GM18520 (cell line): ENCODE data around the gene NAP1L4.

Experiments
- ATAC-seq: cut with Tn5 transposase; IDR thresholded peaks from one replicate; pipeline ENCODE4 v1.9.1; 2021; ENCODE audit not compliant: unreplicated experiment

Gene NAP1L4

GRCh38 chr11:2994336-2994730, 2.2 kb upstream of the NAP1L4 start:
- no peak for ATAC-seq

DNA sequence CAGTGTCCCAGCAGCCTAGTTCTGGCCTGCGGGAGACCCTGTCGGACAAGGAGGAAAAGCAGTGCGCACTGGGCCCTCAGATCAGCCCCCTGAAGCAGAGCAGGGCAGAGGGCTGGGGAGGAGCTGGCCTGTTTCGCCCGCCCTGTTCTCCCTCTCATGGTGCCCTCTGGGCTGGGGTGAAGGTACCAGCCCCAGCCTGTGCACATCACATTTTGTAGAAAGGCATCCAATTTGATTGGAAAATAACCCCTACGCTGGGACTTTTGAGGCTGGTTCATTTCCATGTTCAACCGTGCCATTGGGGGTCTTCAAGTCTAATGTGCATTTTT, 832 bp upstream of the NAP1L4 start:
- ATAC-seq, result no peak

DNA sequence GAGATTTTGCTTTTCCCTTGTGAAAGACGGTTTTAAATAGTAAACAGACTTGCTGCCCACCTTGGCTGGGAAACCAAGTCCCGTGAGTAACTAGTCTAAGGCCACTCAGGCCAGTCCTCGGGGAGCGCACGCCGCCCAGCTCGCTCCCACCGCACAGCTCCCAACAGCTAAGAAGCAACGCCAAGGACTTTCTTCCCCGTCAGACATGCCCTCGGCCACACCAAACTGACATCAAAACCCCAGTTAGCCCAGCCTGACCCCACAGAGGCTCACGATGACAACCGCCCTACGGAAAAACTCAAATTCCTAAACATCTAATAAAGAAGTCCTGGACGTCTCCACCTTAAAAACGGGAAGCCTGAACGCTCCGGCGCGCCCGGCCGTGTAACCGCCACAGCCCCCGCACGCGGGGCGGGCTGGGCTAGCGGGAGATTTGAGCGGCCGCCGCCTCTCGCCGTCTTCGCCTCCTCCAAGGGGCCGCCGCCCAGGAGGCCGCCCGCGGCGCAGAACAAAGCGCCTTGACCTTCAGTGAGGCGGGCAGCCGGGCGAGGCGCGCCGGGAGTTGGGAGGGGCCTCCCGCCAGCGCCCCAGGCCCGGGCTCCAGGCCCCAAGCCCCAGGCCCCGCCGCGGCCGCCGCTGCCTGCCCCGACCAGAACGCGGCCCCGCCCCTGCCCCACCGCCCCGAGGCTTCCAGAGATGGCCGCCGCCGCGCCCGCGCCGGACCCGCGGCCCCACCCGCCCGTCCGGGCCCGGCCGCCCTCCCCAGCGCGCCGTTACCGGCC, 486 bp downstream of the NAP1L4 start:
- no peak for ATAC-seq

DNA sequence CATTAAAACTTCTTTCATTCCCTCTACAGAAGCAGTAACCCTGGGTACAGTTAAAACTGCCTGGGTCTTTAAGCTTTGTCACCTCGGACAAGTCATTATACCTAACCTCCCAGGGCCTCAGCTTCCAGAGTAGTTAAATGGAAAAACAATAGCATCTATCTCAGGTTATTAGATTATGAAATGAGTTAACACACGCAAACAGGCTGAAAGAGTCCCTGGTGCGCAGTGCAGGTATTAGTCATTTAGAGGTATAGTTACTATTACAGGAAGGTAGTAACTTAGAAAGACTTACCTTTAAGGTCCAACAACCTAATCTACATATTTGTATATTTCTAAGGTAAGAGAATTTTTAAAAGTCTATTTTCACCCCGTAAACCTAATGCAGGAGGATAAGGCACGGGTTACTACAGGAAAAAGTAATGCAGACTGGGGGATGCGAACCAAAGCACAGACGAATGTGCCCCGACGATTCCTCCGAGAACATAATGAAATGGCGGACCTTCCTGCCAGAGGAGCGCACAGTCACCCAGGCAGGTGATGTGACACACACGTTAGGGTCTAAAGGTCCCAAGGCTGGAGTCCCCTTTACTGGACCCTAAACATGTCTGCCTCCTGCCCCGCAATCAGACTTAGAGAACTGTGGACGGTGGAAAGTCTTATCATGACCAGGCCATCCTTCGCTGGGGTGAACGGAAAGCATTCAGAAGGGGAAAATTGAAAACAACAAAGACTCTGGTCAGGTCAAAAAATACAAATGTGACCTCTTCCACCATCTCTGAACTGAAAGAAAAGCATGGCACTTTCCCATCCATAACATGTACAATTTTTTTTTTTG, 1.3 kb downstream of the NAP1L4 start:
- no peak for ATAC-seq

GRCh38 chr11:2989551-2989950, 2.6 kb downstream of the NAP1L4 start:
- no peak for ATAC-seq

GRCh38 chr11:2989006-2989405, 3.1 kb downstream of the NAP1L4 start:
- ATAC-seq, result no peak

DNA sequence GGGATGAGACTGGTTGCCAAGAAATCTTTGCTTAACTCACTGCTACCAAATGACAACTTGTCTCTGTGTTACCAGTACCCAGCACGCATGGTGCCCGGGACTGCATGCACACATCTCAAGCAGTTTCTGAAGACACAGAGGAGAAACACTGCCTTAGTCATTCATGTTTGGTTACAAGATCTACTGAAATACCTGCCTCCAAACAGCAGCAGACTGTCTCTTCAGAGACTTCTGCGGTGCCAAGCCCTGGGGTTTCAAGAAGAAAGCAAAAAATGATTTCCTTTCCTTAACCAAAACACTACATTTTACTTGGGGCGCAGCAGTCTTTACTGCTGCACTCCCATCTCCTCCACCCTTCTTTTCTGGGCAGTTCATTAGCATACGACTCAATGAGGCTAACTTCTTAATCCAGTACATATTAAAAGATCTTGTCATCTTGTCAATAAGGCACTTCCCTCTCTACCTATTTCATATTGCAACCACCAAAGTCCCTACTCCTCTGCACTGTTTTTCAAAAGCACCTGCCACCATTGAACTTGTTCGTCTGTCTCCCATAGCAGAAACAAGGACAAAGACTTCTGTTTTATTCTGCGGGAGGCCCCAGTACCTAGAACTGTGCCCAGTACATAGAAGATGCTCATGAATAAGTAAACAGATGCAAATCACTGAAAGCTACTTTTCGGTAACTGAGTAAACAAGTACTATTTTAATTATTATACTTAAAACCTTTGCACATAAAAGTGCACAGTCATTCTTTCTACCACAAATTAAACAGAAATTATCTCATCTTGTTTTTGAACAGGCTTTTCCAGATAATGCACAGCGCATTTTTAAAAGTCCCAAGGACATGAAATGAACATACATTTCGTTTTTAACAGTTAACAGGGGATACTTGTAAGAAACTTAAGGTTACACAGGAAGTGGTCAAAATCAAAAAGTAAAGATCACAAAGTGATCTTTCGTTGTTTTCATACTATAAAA, 4.0 kb downstream of the NAP1L4 start:
- ATAC-seq, result no peak

GRCh38 chr11:2983908-2984307, 8.2 kb downstream of the NAP1L4 start:
- no peak for ATAC-seq

GRCh38 chr11:2982214-2982613, 9.9 kb downstream of the NAP1L4 start:
- no peak for ATAC-seq

- no peak for ATAC-seq
These were observed 11.0 kb downstream of the NAP1L4 start for GRCh38 chr11:2981130-2981529.

GRCh38 chr11:2980168-2980840, 11.8 kb downstream of the NAP1L4 start:
- no peak for ATAC-seq

GRCh38 chr11:2977113-2977512, 15.0 kb downstream of the NAP1L4 start:
- ATAC-seq, result no peak

- no peak for ATAC-seq
These were observed 15.7 kb downstream of the NAP1L4 start for GRCh38 chr11:2976294-2977063.

GRCh38 chr11:2975594-2975993, 16.5 kb downstream of the NAP1L4 start:
- ATAC-seq, result no peak

DNA sequence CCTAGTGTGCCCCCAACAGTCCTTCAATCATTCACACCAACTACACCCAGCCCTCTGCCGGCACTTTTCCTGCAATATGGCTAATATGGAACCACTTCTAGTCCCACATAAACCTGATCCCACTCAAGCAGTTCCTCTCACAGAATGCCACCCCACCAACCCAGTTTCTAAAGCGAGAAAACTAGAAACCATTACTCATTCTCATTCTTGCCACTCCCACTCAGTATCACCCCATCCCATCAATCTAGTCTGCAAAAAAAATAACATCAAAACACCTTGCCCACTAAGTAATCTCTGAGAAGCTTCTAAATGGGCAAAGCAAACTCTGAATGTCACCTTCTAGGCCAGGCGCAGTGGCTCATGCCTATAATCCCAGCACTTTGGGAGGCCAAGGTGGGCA, 17.9 kb downstream of the NAP1L4 start:
- no peak for ATAC-seq

- no peak for ATAC-seq
These were observed 23.7 kb downstream of the NAP1L4 start for GRCh38 chr11:2968341-2968900.

- no peak for ATAC-seq
These were observed 27.3 kb downstream of the NAP1L4 start for GRCh38 chr11:2964782-2965181.

DNA sequence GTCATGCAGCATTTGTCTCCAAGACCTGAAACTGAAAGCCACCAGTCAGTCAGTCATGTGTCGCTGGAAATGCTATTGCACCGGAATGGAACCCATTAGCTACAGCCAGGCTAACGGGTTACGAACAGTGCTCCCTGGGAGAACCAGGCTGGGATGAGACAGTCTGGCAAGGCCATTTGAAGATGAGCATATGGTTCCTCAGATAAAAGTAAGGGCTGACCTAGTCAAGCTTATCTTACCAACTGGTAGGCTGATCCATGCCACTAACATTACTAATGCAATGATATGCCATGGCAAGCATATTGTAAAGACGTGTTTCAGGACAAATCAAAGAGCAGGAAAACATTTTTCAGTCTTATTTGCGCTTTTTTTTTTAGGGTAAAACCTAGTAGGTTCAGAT, 28.4 kb downstream of the NAP1L4 start:
- ATAC-seq, result no peak

DNA sequence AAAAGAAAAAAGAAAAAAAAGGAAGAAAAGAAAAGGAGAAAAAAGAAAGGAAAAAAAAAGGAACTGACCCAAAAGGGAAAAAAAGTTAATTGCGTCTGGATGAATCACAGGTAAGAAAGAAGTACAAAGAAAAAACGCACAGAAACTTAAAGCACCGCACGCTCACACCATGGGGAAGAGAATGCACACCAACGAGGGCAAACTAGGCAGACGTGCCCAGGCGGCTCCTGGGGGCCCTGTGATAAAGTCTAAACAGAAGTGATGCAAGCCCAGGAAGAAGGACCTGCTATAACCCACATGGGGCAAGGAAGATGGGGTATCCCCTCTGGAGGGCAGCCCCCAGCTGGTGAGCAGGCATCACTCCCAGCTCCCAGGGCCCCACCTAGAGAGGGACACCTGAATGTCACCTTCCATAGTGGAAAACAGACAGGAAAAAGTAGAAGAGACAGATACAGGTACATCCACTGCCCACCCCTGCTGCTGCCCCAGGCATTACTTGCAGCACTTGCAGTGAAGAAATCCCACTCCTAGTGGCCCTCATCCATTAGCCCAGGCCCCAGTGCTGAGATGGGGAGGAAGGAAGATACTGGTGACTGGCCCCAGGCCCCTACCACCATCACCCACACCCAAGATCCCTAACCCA, 28.9 kb downstream of the NAP1L4 start:
- ATAC-seq, result no peak
